Prostate gland (tissue), 2 donors: ENCODE data around the gene TRIM7. TPM values are rescaled to one million over a fixed set of nuclear protein-coding genes. Genes with fewer than 3 reads are reported as not detected.

Experiments
- DNase-seq: peaks from one replicate; pipeline ENCODE4 v3.0.0-alpha.2; 2019; ENCODE audit warnings: low spot score
- H3K27ac ChIP-seq, 2 donors: fragments of 200-600 bp; sonication (generic); 2 replicates each; pipeline ENCODE4 v1.5.1; 2017 to 2019
- H3K27me3 ChIP-seq: fragments of 200-600 bp; sonication (generic); replicated peaks from 2 replicates; pipeline ENCODE4 v1.5.1; 2019; ENCODE audit not compliant: insufficient read depth
- H3K36me3 ChIP-seq, 2 donors: fragments of 200-600 bp; sonication (generic); 1 replicate in 1 of 2; 2 replicates in 1 of 2; pipeline versions ENCODE4 v1.5.1 to v1.8.1; 2017 to 2019
- H3K4me1 ChIP-seq: fragments of 200-600 bp; sonication (generic); replicated peaks from 2 replicates; pipeline ENCODE4 v1.5.1; 2019
- H3K4me3 ChIP-seq, 2 donors: fragments of 200-600 bp; sonication (generic); 2 replicates each; pipeline ENCODE4 v1.5.1; 2017 to 2019
- H3K9me3 ChIP-seq: fragments of 200-600 bp; sonication (generic); 2 replicates; pipeline ENCODE4 v1.5.1; 2017
- CTCF ChIP-seq, 4 experiments: fragments of 200-600 bp in 2 of 4; fragments of 450-650 bp in 2 of 4; sonication (generic) in 2 of 4; IDR thresholded peaks; 1 replicate in 3 of 4; 2 replicates in 1 of 4; pipeline ENCODE4 v1.5.1; 2016 to 2019; ENCODE audit warnings: antibody characterized with exemption in 4 of 4, mild to moderate bottlenecking in 2 of 4, moderate library complexity in 2 of 4
- POLR2A ChIP-seq: fragments of 450-650 bp; IDR thresholded peaks from one replicate; pipeline ENCODE4 v1.6.1; 2016; ENCODE audit warnings: antibody characterized with exemption, mild to moderate bottlenecking
- POLR2AphosphoS5 ChIP-seq: sonication (generic); formaldehyde crosslinking; IDR thresholded peaks from one replicate; pipeline ENCODE4 v1.6.1; 2017; ENCODE audit warnings: antibody characterized with exemption
- WGBS: methylation state at CpG from one replicate; pipeline ENCODE4 v1.1.5; 2018; 5-methylcytosine and 5-hydroxymethylcytosine counted together
- intact Hi-C: fragments of 100-400 bp; cut with DNase I; formaldehyde crosslinking; loops from one replicate; pipeline ENCODE4 v1.14.2; 2022
- total RNA-seq, 2 donors: library from RNA; depleted of rRNA; stranded (reverse); fragments of >200 nt; gene quantifications; one replicate each; pipeline ENCODE4 v1.1.0, GENCODE V29; 2016

Gene TRIM7
- total RNA-seq, 2 donors from 2014 or later: 4.5 to 6.4 TPM

GRCh38 chr5:181167814-181168488 is 37.0 kb downstream of the TRIM7 start:
- no peak overlapping the region for H3K27ac ChIP-seq
- intact Hi-C loops: no loop called here
- peak in 3 of 4 experiments; percentile 9 to 12 (median 10) for TF ChIP-seq CTCF (IDR thresholded peaks at IDR 0.05)
- TF ChIP-seq POLR2AphosphoS5: no peak
- TF ChIP-seq POLR2A: no peak
- WGBS: 16% methylated on average over 11 of the region's 11 CpGs
- no peaks in the 10 kb centered on the region for H3K9me3 ChIP-seq
- no peaks in the 10 kb centered on the region for H3K4me1 ChIP-seq
- no peak overlapping the region for H3K4me3 ChIP-seq
- peaks cover 25% of the 10 kb centered on the region for H3K27me3 ChIP-seq
- no peaks in the 10 kb centered on the region for H3K36me3 ChIP-seq
- no peak for DNase-seq

GRCh38 chr5:181166812-181167733 is 37.9 kb downstream of the TRIM7 start:
- Histone ChIP-seq H3K4me3 (no peak overlapping the region), H3K9me3 (no peaks in the 10 kb centered on the region), H3K27ac (no peak overlapping the region), H3K36me3 (no peaks in the 10 kb centered on the region), H3K27me3 (peaks cover 25% of the 10 kb centered on the region), H3K4me1 (no peaks in the 10 kb centered on the region)
- WGBS: 60% methylated on average over 6 of the region's 6 CpGs
- no peak for DNase-seq
- intact Hi-C loops: no loop called here
- TF ChIP-seq POLR2A: no peak

- TF ChIP-seq POLR2AphosphoS5: no peak
- no peak for TF ChIP-seq CTCF (IDR thresholded peaks at IDR 0.05)
- TF ChIP-seq POLR2A: no peak
- Histone ChIP-seq H3K4me1 (no peaks in the 10 kb centered on the region), H3K4me3 (no peak overlapping the region), H3K27ac (no peak overlapping the region), H3K36me3 (no peaks in the 10 kb centered on the region), H3K27me3 (peaks cover 11% of the 10 kb centered on the region), H3K9me3 (no peaks in the 10 kb centered on the region)
- no peak for DNase-seq
- WGBS: 24% methylated on average over 51 of the region's 52 CpGs
- intact Hi-C loops: loop anchor here (5.0 kb wide), 2 partner anchors 297 to 382 kb away; no protein-coding TSS in a partner anchor
Observed at GRCh38 chr5:181164076-181164952, 40.7 kb downstream of the TRIM7 start.

GRCh38 chr5:181163487-181164075 is 41.4 kb downstream of the TRIM7 start:
- 63% methylated on average over 16 of the region's 16 CpGs for WGBS
- TF ChIP-seq POLR2AphosphoS5: no peak
- no peak for TF ChIP-seq POLR2A
- no peak for TF ChIP-seq CTCF (IDR thresholded peaks at IDR 0.05)
- Histone ChIP-seq H3K9me3 (no peaks in the 10 kb centered on the region), H3K27me3 (peaks cover 11% of the 10 kb centered on the region), H3K4me3 (no peak overlapping the region), H3K27ac (no peak overlapping the region), H3K36me3 (no peaks in the 10 kb centered on the region), H3K4me1 (no peaks in the 10 kb centered on the region)
- DNase-seq: no peak
- intact Hi-C loops: loop anchor here (5.0 kb wide), 2 partner anchors 296 to 381 kb away; no protein-coding TSS in a partner anchor
